ENCODE data around the gene LSS.
"Not testable (repeated sequence)": the region's sequence is repeated elsewhere in the genome, so short reads cannot be mapped to it uniquely, and the experiment has no call there.

LSS gene

GRCh38 chr21:46184625-46185555 lies 43.7 kb downstream of the LSS start:
- DNase-seq, result peak; percentile 25

DNA sequence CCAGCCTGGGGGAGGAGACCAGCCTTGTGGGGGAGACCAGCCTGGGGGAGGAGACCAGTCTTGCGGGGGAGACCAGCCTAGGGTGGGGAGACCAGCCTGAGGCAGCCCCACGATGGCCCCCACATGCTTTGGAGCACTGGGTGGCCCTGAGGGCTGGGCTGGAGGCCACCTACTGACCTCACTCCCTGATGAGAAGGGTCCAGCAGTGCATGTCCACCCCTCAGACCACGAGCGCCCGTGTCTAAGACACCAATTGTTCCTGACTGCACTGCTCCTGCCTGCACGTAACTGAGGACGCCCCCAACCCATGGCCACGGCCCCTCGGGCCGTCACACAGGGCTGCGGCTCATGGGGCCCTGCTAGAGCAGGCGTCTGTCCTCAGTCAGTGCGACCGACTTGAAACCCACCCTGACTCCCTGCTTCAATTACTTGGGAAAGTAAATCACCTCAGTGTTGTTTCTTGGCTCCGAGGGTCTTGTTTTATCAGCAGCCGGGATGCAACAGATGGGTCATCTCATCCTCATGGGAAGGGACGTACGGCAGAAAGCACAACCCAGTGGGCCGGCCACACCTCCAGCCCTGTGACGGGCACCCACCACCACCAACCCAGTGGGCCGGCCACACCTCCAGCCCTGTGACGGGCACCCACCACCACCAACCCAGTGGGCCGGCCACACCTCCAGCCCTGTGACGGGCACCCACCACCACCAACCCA lies 44.5 kb downstream of the LSS start, which contains the start of gene SPATC1L:
TSS of gene SPATC1L (minus strand) at position 550 of the 715 bp plus-strand sequence. CDS start 1,643 bp downstream, outside the sequence.
- DNase-seq, result no peak

- DNase-seq, result not testable (repeated sequence)
Measured at GRCh38 chr21:46183337-46183909, 45.2 kb downstream of the LSS start.

- DNase-seq, result no peak
Measured at GRCh38 chr21:46182548-46183336, 45.8 kb downstream of the LSS start.

DNA sequence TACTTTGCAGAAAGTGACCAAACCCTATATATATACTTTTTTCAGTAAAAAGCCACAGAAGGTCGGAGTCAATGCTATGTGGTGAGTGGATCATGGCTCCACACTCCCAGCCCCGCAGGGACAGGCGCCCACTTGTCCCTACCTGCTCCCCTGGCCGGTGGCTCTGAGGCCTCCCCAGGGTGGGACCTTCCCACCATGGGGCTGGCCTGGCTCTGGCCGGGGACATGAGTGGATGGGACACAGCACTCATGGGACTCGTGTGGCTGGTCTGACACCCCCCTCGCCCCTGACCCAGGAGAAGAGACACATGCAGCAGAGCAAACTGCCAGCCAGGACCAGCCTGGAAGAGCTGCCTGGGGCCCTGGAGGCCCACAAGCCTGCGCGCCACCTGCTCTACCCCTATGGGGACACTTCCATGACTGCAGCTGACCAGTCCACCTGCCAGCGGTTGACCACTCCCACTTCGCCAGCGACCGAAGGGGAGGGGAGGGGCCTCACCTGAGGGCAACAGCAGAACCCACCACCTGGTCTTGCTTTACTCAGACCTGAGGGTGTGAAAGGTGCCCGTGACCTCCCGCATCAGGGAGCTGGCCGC lies 46.5 kb downstream of the LSS start:
- no peak for DNase-seq

DNA sequence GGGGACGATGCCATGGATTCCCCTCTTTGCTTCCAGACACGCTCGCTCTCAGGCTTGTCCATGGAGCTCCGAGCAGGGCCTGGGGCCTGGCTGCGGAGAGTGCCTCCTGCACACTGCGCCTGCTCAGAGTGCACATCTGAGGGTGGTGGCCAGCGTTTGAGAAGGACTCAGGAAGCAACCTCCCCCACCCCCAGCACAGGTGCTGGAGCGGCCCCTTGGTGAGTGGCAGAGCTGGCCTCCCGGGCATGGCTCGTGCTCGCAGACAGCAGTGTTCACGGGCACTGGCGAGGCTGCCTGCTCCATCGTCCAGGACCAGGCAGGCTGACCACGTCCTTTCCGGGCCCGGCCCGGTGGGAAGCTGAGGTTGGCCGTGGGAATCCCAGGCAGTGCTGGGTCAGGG lies 47.1 kb downstream of the LSS start:
- DNase-seq, result no peak

DNA sequence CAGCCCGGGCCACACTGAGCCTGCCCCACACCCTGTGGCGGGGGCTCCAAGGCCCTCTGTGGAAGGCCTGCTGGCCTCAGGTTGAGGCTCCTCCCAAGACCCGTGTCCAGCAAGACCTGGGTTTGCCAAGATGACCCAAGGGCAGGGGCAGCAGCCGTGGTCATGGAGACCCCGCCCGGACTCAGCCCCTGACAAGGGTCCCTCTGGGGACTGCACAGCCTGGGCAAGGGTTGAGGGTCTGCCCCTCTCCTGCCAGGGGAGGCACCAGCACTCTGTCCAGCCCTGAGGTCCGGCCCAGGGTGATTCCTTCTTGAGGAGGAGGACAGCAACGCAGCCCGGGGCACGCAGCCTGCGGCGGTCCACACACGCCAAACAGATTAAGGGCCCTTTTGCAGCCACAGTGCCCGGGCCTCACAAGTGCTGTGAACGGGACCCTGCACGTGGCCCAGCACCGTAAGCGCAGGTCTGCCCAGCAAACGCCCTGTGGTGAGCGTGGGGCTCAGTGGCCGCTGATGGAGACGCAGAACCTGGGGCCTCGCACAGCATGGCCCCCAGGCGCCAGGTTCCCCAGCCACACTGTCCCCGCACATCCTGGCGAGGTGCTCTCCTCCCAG lies 47.7 kb downstream of the LSS start:
- DNase-seq, result no peak

DNA sequence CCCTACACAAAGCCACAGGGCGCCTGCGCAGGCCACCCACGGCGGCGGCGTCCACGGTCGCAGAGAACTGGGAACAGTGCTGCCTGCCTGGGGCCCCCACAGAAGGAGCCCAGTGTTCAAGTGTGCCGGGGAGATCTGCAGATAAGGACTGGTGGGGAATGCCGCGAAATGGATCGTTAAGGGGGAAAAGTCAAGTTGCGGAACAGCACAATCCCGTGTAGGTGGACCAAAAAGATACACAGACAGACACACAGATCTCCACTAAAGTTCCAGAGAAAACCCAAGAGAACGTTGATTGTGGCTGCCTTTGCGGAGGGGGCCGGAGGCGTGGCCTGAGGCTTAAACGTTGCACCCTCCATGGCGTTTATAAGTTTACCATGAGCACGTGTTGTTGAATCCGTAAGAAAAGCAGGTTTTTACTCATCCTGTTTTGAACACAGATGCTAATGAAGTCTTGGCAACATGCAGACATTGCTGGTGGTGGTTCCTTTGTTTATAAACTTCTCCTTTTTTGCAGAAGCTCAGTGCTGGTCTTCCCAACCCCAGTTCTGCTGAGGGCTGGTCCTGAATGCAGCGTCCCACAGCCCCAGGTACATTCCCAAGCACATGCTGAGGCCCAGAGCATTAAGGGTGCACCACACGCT lies 48.4 kb downstream of the LSS start:
- DNase-seq, result no peak

DNA sequence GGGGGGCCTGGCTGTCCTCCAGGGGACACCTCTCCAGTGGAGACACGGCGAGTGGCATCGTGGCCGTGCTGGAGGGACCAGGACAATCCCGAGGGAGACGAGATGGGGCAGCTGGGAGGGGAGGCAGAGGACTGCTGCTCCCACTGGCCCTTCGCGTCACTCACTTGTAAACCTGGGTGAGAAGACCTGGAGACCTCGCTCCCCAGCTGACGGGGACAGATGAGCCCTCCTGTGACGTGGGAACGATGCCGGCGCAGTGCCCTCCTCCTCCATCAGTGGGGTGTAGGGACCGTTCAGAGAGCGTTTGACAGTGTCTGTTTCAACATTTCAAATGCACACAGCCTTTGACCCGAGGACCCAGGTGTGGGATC lies 48.9 kb downstream of the LSS start:
- DNase-seq, result no peak

GRCh38 chr21:46178961-46179360 lies 49.6 kb downstream of the LSS start:
- DNase-seq, result no peak

GRCh38 chr21:46176443-46177129 lies 52.0 kb downstream of the LSS start:
- DNase-seq, result not testable (repeated sequence)

- DNase-seq, result no peak
Measured at GRCh38 chr21:46173573-46173972, 55.0 kb downstream of the LSS start.

DNA sequence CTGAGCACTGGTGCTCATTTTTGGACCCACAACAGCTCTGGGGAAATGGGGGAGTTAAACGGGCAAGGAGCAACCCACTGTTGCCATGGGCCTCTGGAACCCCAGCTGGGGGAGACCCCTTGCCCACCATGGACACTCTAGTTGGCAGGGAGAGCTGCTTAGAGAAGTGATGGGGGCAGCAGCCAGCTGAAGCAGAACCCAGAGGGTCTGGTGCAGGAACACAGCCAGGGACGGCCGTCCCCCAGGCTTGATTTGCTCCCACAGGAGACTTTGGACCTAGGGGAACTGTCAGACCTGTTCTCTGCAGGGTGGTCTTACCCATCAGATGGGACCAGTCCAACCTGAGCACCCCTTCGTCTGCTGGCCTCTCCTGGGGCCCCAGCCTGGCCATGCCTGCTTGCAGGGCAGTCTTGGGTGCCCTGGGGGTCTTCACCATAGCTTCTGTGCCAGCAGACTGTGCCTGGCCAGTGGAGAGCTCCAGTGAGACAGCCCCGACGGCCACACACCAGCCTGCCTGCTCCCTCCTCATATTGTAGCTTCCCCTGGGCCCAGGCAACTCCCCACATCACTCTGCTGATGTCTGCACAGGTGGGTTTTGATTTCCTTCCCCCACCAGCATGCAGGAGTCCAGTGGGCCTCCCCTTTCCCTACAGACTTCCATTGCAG lies 55.6 kb downstream of the LSS start:
- no peak for DNase-seq

DNA sequence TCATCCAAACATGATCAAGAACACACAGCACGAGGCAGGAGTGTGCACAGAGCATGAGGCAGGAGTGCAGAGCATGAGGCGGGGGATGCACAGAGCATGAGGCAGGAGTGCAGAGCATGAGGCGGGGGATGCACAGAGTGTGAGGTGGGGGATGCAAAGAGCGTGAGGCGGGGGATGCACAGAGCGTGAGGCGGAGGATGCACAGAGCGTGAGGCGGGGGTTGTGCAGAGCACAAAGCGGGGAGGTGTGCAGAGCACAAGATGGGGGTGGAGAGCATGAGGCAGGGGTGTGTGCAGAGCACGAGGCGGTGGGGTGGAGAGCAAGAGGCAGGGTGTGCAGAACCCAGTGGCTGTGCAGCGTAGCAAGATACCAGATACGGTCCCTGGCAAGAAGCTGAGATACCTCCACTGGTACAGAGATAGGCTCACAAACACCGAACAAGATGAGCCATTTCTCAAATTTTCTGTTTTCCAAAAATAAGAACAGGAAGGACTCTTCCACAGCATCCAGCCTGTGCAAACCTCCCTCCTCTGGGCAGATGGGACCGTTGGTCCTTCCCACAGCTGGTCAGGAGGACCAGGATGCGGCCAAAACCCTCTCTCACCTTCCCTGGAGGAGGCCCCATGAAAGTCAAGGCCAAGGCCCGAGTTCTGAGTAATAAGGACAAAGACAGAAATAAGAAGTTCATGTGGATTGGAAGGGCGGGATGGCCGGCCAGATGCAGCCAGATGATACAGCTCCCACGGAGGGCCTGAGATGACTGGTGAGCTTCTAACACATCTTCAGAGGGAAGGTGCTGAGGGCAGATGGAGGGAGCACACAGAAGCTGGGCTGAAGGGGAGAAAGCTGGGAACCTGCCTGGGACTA lies 56.3 kb downstream of the LSS start:
- DNase-seq, result no peak

DNA sequence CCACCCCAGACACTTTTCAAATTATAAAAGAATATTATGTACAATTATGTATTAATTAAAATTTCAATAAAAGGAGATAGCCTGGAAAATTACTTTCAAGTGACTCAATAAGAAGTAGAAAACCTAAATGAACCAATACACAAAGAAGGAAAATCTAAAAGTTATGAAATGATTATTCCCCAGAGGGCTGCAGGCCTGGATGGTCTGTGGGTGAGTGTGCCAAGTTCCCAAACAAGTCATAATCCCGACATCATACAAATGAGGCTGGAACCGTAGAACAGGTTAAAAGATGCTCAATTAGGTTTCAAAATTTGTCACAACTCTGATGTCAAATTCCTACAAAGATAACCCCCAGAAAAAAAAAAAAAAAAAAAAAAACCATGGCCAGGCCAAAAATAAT lies 57.0 kb downstream of the LSS start:
- no peak for DNase-seq

GRCh38 chr21:46170436-46171193 lies 58.0 kb downstream of the LSS start:
- not testable (repeated sequence) for DNase-seq

DNA sequence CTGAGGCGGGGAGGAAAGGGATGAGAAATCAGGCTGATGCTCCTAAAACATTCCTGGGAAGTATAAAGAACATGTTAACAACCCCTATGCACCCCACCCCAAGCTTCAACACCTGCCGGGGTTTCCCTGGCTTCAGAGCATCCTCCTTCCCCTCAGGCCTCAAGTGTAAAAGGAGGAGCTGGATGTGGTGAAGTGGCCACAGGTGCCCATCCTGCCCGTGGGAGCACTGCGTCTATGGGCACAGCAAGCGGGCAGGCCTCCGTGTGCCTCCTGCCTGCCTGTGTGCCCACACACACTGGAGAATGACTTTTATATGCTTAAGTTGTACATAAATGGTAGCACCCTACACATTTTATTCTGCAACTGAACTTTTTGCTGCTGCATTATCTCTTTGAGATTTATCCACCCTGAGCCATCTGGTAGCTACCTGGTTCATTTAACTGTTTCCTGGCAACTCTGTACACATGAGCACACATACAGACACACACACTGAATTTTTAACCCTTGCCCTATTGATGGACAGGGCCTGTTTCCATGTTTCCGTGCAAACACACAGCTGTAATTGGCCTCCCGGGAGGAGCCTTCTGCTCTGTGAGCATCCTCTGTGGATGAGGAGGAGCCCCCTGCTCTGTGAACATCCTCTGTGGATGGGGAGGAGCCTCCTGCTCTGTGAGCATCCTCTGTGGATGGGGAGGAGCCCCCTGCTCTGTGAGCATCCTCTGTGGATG lies 59.8 kb downstream of the LSS start:
- no peak for DNase-seq

- DNase-seq, result no peak
Measured at GRCh38 chr21:46168238-46168637, 60.3 kb downstream of the LSS start.

All from NCI-H2081 treated with DMSO at 0.1 percent for 48 hours (cell line).